CD14-positive monocyte (primary cell): Measurements from ENCODE around the gene ACACA. TPM values are rescaled to one million over a fixed set of nuclear protein-coding genes. Genes with fewer than 3 reads are reported as not detected.

ENCODE experiments used
- DNase-seq, 3 donors: peaks; one replicate each; pipeline ENCODE4 v3.0.0-alpha.2; 2011 to 2022
- H2AFZ ChIP-seq: 2 replicates; pipeline ENCODE4 v1.6.0; 2012; ENCODE audit warnings: mild to moderate bottlenecking, low read depth, low read length, inconsistent platforms; ENCODE audit not compliant: insufficient read depth, poor library complexity, severe bottlenecking
- H3K27ac ChIP-seq, 2 donors: 1 replicate in 1 of 2; 2 replicates in 1 of 2; pipeline ENCODE4 v1.5.1; 2012 to 2013; ENCODE audit warnings: low read length in 2 of 2, control low read depth in 1 of 2, inconsistent platforms in 1 of 2, low read depth in 1 of 2, mild to moderate bottlenecking in 1 of 2
- H3K27me3 ChIP-seq, 2 donors: one replicate each; pipeline versions ENCODE4 v1.6.0 to v1.6.1; 2011 to 2013; ENCODE audit warnings: low read length in 2 of 2; ENCODE audit not compliant: control insufficient read depth in 2 of 2, insufficient read depth in 2 of 2
- H3K36me3 ChIP-seq, 2 donors: replicated peaks in 1 of 2; 1 replicate in 1 of 2; 2 replicates in 1 of 2; pipeline versions ENCODE4 v1.5.1 to v1.6.1; 2012 to 2013; ENCODE audit warnings: low read length in 2 of 2, control low read depth in 1 of 2, inconsistent platforms in 1 of 2, mild to moderate bottlenecking in 1 of 2; ENCODE audit not compliant: insufficient read depth in 2 of 2, control insufficient read depth in 1 of 2
- H3K4me1 ChIP-seq, 2 donors: 1 replicate in 1 of 2; 2 replicates in 1 of 2; pipeline versions ENCODE4 v1.5.1 to v1.6.1; 2012 to 2013; ENCODE audit warnings: low read length in 2 of 2, control low read depth in 1 of 2, inconsistent platforms in 1 of 2, mild to moderate bottlenecking in 1 of 2, moderate library complexity in 1 of 2; ENCODE audit not compliant: insufficient read depth in 2 of 2, control insufficient read depth in 1 of 2
- H3K4me2 ChIP-seq: replicated peaks from 2 replicates; pipeline ENCODE3; 2012; ENCODE audit warnings: low read length, moderate library complexity, mild to moderate bottlenecking; ENCODE audit not compliant: poor library complexity, severe bottlenecking; ENCODE audit errors: extremely low read depth
- H3K4me3 ChIP-seq, 3 experiments: fragments of 200-600 bp in 1 of 3; sonication (generic) in 1 of 3; replicated peaks in 1 of 3; 1 replicate in 2 of 3; 2 replicates in 1 of 3; pipeline ENCODE4 v1.5.1; 2011 to 2013; ENCODE audit warnings: low read length in 3 of 3, mild to moderate bottlenecking in 3 of 3, control low read depth in 2 of 3, low read depth in 2 of 3, inconsistent platforms in 1 of 3, moderate library complexity in 1 of 3
- H3K79me2 ChIP-seq: 2 replicates; pipeline ENCODE4 v1.6.0; 2012; ENCODE audit warnings: mild to moderate bottlenecking, control low read depth, inconsistent platforms, low read length, moderate library complexity; ENCODE audit not compliant: insufficient read depth
- H3K9ac ChIP-seq: 2 replicates; pipeline ENCODE4 v1.6.0; 2017; ENCODE audit warnings: low read length, mild to moderate bottlenecking; ENCODE audit not compliant: insufficient read depth, poor library complexity, severe bottlenecking
- H3K9me3 ChIP-seq, 2 donors: replicated peaks in 1 of 2; 1 replicate in 1 of 2; 2 replicates in 1 of 2; pipeline versions ENCODE4 v1.5.1 to v1.6.1; 2012 to 2013; ENCODE audit warnings: low read length in 2 of 2, control low read depth in 1 of 2; ENCODE audit not compliant: control insufficient read depth in 1 of 2, insufficient read depth in 1 of 2
- H4K20me1 ChIP-seq: 2 replicates; pipeline ENCODE4 v1.6.0; 2012; ENCODE audit warnings: mild to moderate bottlenecking, low read length, control low read depth, moderate library complexity; ENCODE audit not compliant: insufficient read depth
- H3K27ac Mint-ChIP-seq, 7 donors: one replicate each; pipeline ENCODE4 v1.8.0; 2020; ENCODE audit warnings: mild to moderate bottlenecking in 7 of 7, mixed read lengths in 7 of 7, moderate library complexity in 6 of 7, inconsistent platforms in 2 of 7
- H3K27me3 Mint-ChIP-seq, 3 donors: one replicate each; pipeline ENCODE4 v1.8.0; 2021 to 2022; ENCODE audit warnings: low read depth in 3 of 3, mild to moderate bottlenecking in 3 of 3, mixed read lengths in 3 of 3, moderate library complexity in 3 of 3, inconsistent platforms in 1 of 3
- H3K36me3 Mint-ChIP-seq, 2 donors: one replicate each; pipeline ENCODE4 v1.8.0; 2020; ENCODE audit warnings: mixed read lengths in 2 of 2, inconsistent platforms in 1 of 2, mild to moderate bottlenecking in 1 of 2
- H3K4me1 Mint-ChIP-seq: one replicate; pipeline ENCODE4 v1.8.0; 2020; ENCODE audit warnings: mild to moderate bottlenecking, mixed read lengths
- H3K4me3 Mint-ChIP-seq, 2 donors: one replicate each; pipeline ENCODE4 v1.8.0; 2020; ENCODE audit warnings: mild to moderate bottlenecking in 2 of 2, mixed read lengths in 2 of 2, moderate library complexity in 1 of 2
- H3K9me3 Mint-ChIP-seq, 7 donors: one replicate each; pipeline ENCODE4 v1.8.0; 2020 to 2022; ENCODE audit warnings: mixed read lengths in 7 of 7, mild to moderate bottlenecking in 6 of 7, moderate library complexity in 6 of 7, inconsistent platforms in 2 of 7
- CTCF ChIP-seq: fragments of 200-600 bp; IDR thresholded peaks from one replicate; pipeline ENCODE4 v1.8.0; 2022; ENCODE audit warnings: antibody characterized with exemption, mild to moderate bottlenecking
- WGBS: methylation state at CpG from one replicate; pipeline ENCODE4 v1.1.5; 2013; ENCODE audit warnings: missing lambda C conversion rate; ENCODE audit not compliant: insufficient coverage; 5-methylcytosine and 5-hydroxymethylcytosine counted together
- intact Hi-C, 2 donors: fragments of 100-400 bp; cut with micrococcal nuclease; formaldehyde crosslinking; loops; one replicate each; pipeline versions ENCODE4 v1.15.0 to v1.15.1; 2023
- polyA plus RNA-seq, 3 donors: library from polyadenylated mRNA; depleted of rRNA in 1 of 3; unstranded in 2 of 3; stranded (reverse) in 1 of 3; fragments of 300-500 nt in 2 of 3; fragments of >200 nt in 1 of 3; fragmentation: Illumina TruSeq in 2 of 3; gene quantifications; 1 replicate in 2 of 3; 2 replicates in 1 of 3; pipeline ENCODE4 v1.2.3, GENCODE V29; 2012 to 2021

Gene ACACA
- polyA plus RNA-seq, 3 donors: 3.5 to 4.6 (median 3.8) TPM

- H3K4me2 ChIP-seq: no peak overlapping the region
- H3K27me3 ChIP-seq: no peaks in the 10 kb centered on the region
- H3K36me3 ChIP-seq: peaks cover 13 to 18% of the 10 kb centered on the region in 2 donors
- H2AFZ ChIP-seq: no peak overlapping the region
- H3K9ac ChIP-seq: no peak overlapping the region
- Mint-ChIP-seq H3K27me3 (peaks cover 5 to 14% (median 11%) of the 10 kb centered on the region in 3 donors), H3K36me3 (peaks cover 20 to 25% of the 10 kb centered on the region in 2 donors), H3K9me3 (peaks cover 0 to 2% (median 0%) of the 10 kb centered on the region in 7 donors), H3K27ac (no peak overlapping the region), H3K4me1 (no peaks in the 10 kb centered on the region), H3K4me3 (no peak overlapping the region)
- no peaks in the 10 kb centered on the region for H3K9me3 ChIP-seq
- WGBS: 72% methylated on average over 6 of the region's 7 CpGs
- DNase-seq: no peak
- H4K20me1 ChIP-seq: no peaks in the 10 kb centered on the region
- no peak overlapping the region for H3K4me3 ChIP-seq
- intact Hi-C loops: no loop called here
- H3K4me1 ChIP-seq: no peaks in the 10 kb centered on the region
- H3K79me2 ChIP-seq: no peaks in the 10 kb centered on the region
- H3K27ac ChIP-seq: no peak overlapping the region
- TF ChIP-seq CTCF: no peak
These were observed 345.7 kb downstream of the ACACA start for GRCh38 chr17:37060928-37061327.

- Mint-ChIP-seq H3K9me3 (peaks cover 0 to 2% (median 0%) of the 10 kb centered on the region in 7 donors), H3K4me1 (no peaks in the 10 kb centered on the region), H3K36me3 (peaks cover 27 to 31% of the 10 kb centered on the region in 2 donors), H3K27me3 (peaks cover 5 to 13% (median 10%) of the 10 kb centered on the region in 3 donors), H3K4me3 (no peak overlapping the region), H3K27ac (no peak overlapping the region)
- no peak overlapping the region for H3K9ac ChIP-seq
- intact Hi-C loops: no loop called here
- no peaks in the 10 kb centered on the region for H3K9me3 ChIP-seq
- H3K4me2 ChIP-seq: no peak overlapping the region
- no peak overlapping the region for H3K4me3 ChIP-seq
- H4K20me1 ChIP-seq: no peaks in the 10 kb centered on the region
- no peak for TF ChIP-seq CTCF
- no peak for DNase-seq
- no peak overlapping the region for H3K27ac ChIP-seq
- 100% methylated on average over 5 of the region's 6 CpGs for WGBS
- H3K4me1 ChIP-seq: no peaks in the 10 kb centered on the region
- peaks cover 13 to 26% of the 10 kb centered on the region in 2 donors for H3K36me3 ChIP-seq
- no peaks in the 10 kb centered on the region for H3K27me3 ChIP-seq
- H3K79me2 ChIP-seq: no peaks in the 10 kb centered on the region
- H2AFZ ChIP-seq: no peak overlapping the region
These were observed 346.5 kb downstream of the ACACA start for GRCh38 chr17:37060094-37060493.
